Right renal pelvis (tissue), 4 donors: ENCODE measurements around the gene ICA1L. TPM values are rescaled to one million over a fixed set of nuclear protein-coding genes. Genes with fewer than 3 reads are reported as not detected.
"Not testable (repeated sequence)": the region's sequence is repeated elsewhere in the genome, so short reads cannot be mapped to it uniquely, and the experiment has no call there.

ENCODE experiments used
- DNase-seq, 4 donors: peaks; one replicate each; pipeline ENCODE4 v3.0.0-alpha.2; 2013; ENCODE audit warnings: low read depth in 4 of 4, low spot score in 3 of 4, missing footprints in 1 of 4
- polyA plus RNA-seq, 4 donors: library from polyadenylated mRNA; unstranded; fragments of 120-200 nt; gene quantifications; one replicate each; pipeline ENCODE4 v1.2.1, GENCODE V29; 2013; ENCODE audit not compliant: insufficient read length in 4 of 4

Gene ICA1L
- polyA plus RNA-seq, result 10 to 100 TPM; 12.3 to 15.8 (median 15.1) TPM

DNA sequence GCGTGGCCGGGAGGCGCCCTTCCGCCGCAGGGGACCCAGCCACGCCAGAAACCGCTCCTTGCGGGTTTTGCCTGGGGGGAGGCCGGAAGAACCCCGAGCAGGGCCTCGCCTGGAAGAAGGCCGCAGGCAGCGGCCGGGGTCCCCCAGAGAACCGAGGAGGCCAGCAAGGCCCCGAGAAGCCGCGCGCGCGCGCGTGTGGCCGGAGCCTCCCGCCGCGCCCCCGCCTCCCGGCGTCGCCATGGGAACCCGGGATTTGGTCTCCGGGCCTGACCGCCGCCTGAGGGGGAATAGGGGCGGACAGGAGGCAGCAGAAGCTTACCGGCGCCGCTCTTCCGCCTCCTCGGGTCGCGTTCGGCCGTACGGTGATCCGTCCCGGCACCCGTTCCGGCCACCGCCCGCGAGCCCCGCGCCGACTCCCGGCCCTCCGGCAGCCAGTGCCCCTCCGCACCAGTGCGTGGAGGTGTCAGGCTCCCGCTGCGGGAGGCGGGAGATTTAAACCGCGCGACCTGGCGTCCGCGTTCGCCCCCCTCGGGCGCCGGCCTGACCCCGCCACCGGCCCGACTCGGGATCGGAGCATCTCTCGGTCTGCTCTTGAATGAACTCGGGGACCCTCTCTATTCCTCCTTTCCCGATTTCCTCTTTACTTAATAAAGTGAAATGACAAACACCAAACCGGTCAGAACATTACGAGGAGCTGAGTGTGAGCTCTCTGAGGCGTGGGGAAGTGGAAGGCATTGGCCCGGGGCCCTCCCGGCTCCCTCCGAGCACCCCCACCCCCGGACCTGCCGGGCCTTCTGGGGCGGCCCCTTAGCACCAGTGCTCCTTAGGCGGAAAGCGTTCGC is at the start of gene ICA1L:
ICA1L (minus strand) TSS at position 467 of the 842 bp plus-strand sequence. CDS start 42,757 bp downstream, outside the sequence.
- peak; percentile 54 to 74 (median 59) for DNase-seq

- no peak for DNase-seq
Observed at GRCh38 chr2:202918860-202919259, 47.3 kb upstream of the ICA1L start.

DNA sequence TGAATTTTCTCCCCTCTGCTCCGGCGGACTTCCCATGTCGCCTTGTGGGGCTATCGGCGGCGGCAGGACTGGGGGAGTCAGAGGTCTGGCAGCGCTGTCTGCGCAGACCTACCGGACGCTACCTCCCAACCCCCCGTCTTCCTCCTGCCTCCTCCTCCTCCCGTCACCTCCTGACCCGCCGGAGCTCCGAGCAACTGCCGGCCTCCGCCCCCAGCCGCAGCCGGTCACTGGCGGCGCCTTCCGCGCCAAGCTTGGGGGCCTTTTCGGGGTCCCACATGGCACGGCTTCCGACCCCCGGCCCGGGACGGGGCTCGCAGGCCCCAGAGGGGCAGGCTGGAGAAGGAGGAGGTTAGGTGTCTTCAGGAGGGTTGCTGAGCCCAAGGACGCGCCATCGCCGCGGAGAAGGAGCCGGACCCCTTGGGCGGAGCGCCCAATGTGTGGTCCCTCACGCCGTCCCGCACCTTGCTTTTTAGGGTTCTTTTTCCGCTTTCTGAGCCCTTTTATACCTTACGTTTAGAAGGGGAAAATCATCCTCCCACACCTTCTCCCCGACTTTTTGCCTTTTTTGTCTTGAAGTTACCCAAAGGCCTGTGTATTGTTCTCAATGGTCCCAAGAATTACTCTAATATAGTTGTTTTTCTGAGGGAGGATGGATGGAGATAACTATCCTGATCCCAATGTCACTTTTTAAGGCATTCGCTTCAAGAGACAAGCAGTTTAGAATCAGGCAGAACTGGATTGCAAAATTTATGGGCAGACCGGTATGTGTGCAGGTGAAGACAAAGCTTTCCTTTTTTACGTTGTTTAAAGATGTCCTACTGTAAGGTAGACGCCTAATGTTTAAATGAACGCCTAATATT is 41.0 kb upstream of the ICA1L start:
- DNase-seq, result not testable (repeated sequence)

DNA sequence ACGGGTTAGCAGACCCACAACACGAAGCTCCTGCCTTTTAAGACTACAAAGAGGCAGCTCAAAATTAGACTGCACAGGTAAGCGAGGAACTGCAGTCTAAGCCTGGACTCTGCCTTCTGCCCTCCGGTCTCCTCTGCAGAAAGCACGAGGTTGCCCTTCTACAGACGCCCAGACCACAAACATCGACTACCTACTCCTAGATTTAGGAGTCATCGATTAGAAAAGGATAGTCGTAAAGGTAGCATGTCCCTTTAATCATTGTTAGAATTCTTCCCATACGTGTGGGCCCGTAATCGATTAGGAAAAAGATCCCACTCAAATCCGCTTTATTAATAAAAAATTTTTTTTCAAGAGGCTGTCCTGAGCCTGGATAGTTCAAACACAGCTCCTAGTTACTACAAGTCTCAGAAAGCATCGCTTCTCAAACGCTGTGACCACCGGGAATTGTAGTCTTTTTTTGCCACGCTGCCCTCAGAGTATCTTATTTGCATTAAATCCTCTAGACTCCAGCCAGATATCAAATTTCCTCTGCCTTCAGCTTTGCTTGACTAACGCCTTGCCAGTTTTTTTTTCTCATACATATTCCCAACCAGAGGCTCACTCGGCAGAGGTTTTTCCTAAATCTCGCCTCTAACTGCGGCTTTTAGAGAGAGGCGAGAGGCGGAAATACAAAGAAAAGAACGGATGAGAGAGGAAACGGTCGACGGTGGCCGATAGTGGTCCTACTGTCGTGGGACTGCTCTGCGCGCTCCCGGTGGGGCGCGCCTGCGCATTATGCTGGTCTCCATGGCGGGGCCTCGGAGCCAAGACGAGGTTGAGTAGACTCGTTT is 40.2 kb upstream of the ICA1L start, which contains the start of the genes CARF and WDR12:
CARF (plus strand) TSS at position 764 of the 830 bp plus-strand sequence. CDS start 29,628 bp downstream, outside the sequence.
WDR12 (minus strand) TSS at position 162 of the 830 bp plus-strand sequence. CDS start 197 bp downstream, outside the sequence.
- DNase-seq, result peak; percentile 92 to 94 (median 93)

GRCh38 chr2:202911203-202911511 is 39.6 kb upstream of the ICA1L start:
- DNase-seq, result peak in 1 of 4 donors; percentile 9

DNA sequence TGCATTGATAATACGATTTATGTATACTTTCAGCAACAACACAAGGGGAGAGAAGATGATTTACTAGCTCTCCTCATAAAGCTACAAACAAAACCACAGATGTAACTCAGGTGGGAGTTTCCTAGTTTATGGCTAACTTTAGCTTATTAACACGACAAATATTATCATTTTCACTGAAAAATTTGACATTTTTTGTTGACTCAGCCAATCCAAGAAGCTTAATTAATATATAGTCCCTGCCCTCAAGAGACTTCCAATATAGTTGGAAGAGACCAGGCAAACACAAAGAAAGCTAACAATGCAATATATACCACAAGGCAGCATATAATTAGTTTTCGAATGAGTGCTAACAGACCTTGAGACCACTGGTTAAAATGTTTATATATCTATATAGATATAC is 39.1 kb upstream of the ICA1L start:
- DNase-seq, result no peak

DNA sequence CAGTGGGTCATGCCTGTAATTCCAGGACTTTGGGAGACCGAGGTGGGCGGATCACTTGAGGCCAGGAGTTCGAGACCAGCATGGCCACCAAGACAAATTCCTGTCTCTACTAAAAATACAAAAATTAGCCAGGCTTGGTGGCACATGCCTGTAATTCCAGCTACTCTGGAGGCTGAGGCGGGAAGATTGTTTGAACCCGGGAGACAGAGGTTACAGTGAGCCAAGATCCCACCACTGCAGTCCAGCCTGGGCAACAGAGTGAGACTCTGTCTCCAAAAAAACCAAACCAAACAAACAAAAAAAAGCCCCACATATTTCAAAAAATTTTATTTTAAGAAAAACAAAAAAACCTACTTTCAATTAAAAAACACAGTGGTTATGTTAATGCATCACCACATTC is 38.7 kb upstream of the ICA1L start:
- DNase-seq, result not testable (repeated sequence)

DNA sequence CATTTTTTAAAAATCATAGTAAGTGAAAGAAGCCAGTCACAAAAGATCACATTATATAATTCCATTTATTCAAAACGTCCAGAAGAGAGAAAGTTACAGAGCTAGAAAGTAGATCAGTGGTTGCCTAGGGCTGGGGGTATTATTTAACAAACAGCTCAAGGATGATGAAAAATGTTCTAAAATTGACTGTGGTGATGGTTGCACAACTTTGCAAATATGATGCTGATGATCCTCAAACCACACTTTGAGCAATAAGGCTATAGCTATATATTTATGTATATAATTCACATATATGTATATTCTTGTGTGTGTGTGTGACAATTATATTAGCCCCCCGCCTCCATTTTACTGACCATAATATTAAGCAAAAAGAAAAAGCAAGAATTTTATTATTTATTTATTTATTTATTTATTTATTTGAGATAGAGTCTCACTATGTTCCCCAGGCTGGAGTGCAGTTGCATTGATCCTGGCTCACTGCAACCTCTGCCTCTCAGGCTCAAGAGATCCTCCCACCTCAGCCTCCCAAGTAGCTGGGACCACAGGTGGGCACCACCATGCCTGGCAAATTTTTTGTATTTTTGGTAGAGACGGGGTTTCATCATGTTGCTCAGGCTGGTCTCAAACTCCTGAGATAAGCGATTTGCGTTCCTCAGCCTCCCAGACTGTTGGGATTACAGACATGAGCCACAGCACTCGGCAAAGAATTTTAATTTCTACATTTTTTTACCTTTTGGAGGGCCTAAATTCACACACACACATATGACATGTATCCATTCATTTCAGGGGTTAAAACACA is 38.0 kb upstream of the ICA1L start:
- no peak for DNase-seq

- DNase-seq, result no peak
Observed at GRCh38 chr2:202908186-202908585, 36.6 kb upstream of the ICA1L start.

DNA sequence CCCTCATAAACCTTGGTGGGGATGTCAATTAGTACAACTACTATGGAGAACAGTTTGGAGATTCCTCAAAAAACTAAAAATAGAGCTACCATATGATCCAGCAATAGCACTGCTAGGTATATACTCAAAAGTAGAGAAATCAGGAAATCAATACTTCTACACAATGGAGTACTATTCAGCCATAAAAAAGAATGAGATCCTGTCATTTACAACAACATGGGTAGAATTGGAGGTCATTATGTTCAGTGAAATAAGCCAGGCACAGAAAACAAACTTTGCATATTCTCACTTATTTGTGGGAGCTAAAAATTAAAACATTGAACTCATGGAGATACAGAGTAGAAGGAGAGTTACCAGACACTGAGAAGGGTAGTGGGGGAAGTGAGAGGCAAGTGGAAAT is 33.9 kb upstream of the ICA1L start:
- DNase-seq, result not testable (repeated sequence)

DNA sequence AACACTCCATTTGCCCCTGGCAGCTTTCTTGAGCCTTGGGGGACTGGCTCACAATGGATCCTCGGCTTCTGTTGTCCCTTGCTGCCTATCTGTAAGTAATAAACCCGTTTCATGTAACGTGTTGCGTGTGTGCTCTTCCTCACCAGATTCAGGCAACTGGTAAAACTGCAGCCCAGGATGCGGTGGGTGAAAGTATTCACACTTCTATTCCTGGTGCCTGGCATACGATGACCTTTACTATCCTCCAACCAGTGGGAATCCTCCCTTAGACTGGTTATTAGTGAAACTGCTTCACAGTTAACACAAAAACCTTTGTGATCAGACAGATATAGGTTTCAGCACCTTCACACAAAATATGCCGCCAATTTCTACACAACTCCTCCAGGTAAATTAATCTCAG is 13.6 kb upstream of the ICA1L start:
- no peak for DNase-seq

- no peak for DNase-seq
Observed at GRCh38 chr2:202883987-202884675, 12.6 kb upstream of the ICA1L start.

DNA sequence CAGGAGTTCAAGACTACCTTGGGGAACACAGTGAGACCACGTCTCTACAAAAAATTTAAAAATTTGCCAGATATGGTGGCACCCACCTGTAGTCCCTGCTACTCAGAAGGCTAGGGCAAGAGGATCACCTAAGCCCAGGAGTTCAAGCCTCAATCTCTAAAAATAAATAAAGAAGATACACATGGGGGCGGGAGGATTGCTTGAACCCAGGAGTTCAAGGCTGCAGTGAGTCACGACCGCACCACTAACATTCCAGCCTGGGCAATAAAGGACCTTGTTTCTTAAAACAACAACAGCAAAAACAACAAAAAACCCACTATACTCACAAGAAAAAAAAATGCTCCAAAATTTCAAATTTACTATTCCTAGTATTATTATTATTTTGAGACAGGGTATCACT is 10.0 kb upstream of the ICA1L start:
- DNase-seq, result no peak

- no peak for DNase-seq
Observed at GRCh38 chr2:202877699-202878098, 6.1 kb upstream of the ICA1L start.

DNA sequence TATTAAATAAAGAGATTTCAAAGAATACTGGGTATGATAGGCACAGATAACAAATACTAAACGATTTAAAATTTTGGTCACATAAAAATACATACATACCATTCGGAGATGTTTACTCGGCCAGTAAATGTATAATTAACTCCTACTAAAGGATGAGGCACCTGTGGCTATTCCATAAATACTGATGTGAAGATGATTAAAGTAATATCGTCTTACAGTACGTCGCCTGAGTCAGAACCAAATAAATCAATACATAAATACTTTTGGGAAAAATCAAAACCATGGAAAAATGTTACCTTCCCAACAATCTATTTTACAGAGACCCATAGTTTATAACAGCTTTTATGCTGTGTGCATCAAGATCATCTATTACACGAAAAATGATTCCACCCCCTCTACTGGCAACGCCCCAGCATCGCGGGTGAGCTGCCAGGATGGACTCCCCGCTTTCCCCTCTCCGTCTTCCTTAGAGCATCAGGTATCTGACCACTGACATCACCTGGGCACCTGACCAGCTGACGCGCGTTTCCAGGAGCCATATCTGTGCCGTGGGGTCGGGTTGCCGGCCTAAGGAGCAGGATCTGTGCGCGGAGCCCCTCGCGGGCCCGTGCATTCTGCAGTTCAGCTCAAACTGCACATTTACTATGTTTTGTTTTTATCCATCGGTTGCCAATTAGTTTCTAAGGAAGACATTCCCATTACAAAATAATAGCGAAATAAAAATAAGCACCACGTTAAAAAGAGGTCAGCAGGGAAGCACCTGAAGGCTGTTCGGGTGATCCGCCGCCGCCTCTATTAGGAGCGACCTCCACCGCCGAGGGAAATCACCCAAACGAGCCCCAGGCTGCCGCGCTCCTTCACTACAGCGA is 901 bp downstream of the ICA1L start:
- DNase-seq, result peak; percentile 52 to 73 (median 62)

- no peak for DNase-seq
Observed at GRCh38 chr2:202861987-202862386, 9.6 kb downstream of the ICA1L start.

- DNase-seq, result no peak
Observed at GRCh38 chr2:202858601-202859000, 13.0 kb downstream of the ICA1L start.

GRCh38 chr2:202849343-202849742 is 22.2 kb downstream of the ICA1L start:
- not testable (repeated sequence) for DNase-seq
